Stomach (tissue), 9 donors: ENCODE measurements around the gene KCNK16. TPM values are rescaled to one million over a fixed set of nuclear protein-coding genes. Genes with fewer than 3 reads are reported as not detected.

Experiments
- DNase-seq, 2 donors: peaks; one replicate each; pipeline versions ENCODE4 v3.0.0 to v3.0.0-alpha.2; 2013 to 2019
- H3K27ac ChIP-seq, 5 donors: fragments of 200-600 bp in 4 of 5; sonication (generic) in 4 of 5; one replicate each; pipeline ENCODE4 v1.5.1; 2013 to 2019; ENCODE audit warnings: mild to moderate bottlenecking in 1 of 5, moderate library complexity in 1 of 5
- H3K27me3 ChIP-seq, 3 donors: fragments of 200-600 bp; sonication (generic); one replicate each; pipeline ENCODE4 v1.5.1; 2017 to 2019; ENCODE audit warnings: mixed run types in 1 of 3
- H3K36me3 ChIP-seq, 4 donors: fragments of 200-600 bp; sonication (generic); 1 replicate in 3 of 4; 2 replicates in 1 of 4; pipeline ENCODE4 v1.5.1; 2016 to 2019
- H3K4me1 ChIP-seq, 4 donors: fragments of 200-600 bp; sonication (generic); one replicate each; pipeline ENCODE4 v1.5.1; 2016 to 2019
- H3K4me3 ChIP-seq, 4 donors: fragments of 200-600 bp; sonication (generic) in 3 of 4; one replicate each; pipeline ENCODE4 v1.5.1; 2016 to 2019; ENCODE audit warnings: mild to moderate bottlenecking in 1 of 4
- H3K9me3 ChIP-seq, 4 donors: fragments of 200-600 bp; sonication (generic); one replicate each; pipeline ENCODE4 v1.5.1; 2016 to 2019
- EP300 ChIP-seq: sonication (generic); formaldehyde crosslinking; IDR thresholded peaks from one replicate; pipeline ENCODE4 v1.6.1; 2017; ENCODE audit warnings: antibody characterized with exemption
- POLR2A ChIP-seq, 4 donors: fragments of 450-650 bp; IDR thresholded peaks; one replicate each; pipeline ENCODE4 v1.6.1; 2016; ENCODE audit warnings: antibody characterized with exemption in 4 of 4, control low read depth in 2 of 4, mild to moderate bottlenecking in 1 of 4, moderate library complexity in 1 of 4
- POLR2AphosphoS5 ChIP-seq, 3 donors: sonication (generic); formaldehyde crosslinking; IDR thresholded peaks; one replicate each; pipeline ENCODE4 v1.6.1; 2016; ENCODE audit warnings: antibody characterized with exemption in 3 of 3
- WGBS, 5 donors: extraction: QIAGEN DNeasy Blood & Tissue Kit in 3 of 5; methylation state at CpG; one replicate each; pipeline versions ENCODE4 v1.1.5 to v1.1.7; 2013 to 2018; 5-methylcytosine and 5-hydroxymethylcytosine counted together
- intact Hi-C: fragments of 100-400 bp; cut with DNase I; formaldehyde crosslinking; loops from one replicate; pipeline ENCODE4 v1.15.1; 2023; ENCODE audit warnings: low total_unique reads
- polyA plus RNA-seq, 3 donors: library from polyadenylated mRNA; stranded (reverse); fragments of 200-250 nt; gene quantifications; one replicate each; pipeline ENCODE4 v1.2.3, GENCODE V29; 2013
- total RNA-seq, 5 donors: library from RNA; depleted of rRNA; stranded (reverse); fragments of >200 nt; gene quantifications; one replicate each; pipeline versions ENCODE4 v1.1.0 to v1.2.3, GENCODE V29; 2014 to 2016
- TF ChIP-seq, protein P1 (sequence below), 7 experiments: fragments of 450-650 bp in 4 of 7; fragments of 200-600 bp in 3 of 7; sonication (generic) in 3 of 7; IDR thresholded peaks; one replicate each; pipeline ENCODE4 v1.5.1; 2016 to 2019; ENCODE audit warnings: antibody characterized with exemption in 7 of 7, control low read depth in 2 of 7, mild to moderate bottlenecking in 1 of 7
- donor health status: healthy with polysubstance abuse.
- donor health status: Bipolar disorder and iron deficiency.
- donor health status: healthy.

Gene KCNK16
- total and polyA plus RNA-seq, 8 donors: 0.37 to 0.73 TPM; not detected in 6

DNA sequence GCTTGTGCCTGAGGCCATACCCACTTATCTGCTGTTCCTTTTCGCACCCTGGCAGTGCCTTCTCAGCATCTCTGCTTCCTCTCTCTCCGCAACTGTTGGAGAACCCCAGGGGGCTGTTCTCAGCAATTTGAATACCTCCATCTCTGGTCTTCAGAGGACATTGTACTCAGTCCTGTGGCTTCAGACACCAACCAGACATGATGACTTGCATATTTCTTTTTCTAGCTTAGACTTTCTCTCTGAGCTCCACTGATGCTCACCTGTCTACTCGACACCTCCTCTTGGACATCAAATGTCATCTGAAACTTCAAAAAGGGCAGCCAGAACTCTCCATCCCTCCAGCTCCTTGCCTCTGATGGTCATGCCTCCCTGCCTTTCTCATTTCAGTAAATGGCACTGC is 18.9 kb upstream of the KCNK16 start:
- no peak for TF ChIP-seq POLR2AphosphoS5 (IDR thresholded peaks at IDR 0.05)
- no peak for TF ChIP-seq POLR2A (IDR thresholded peaks at IDR 0.05)
- no peak for TF ChIP-seq EP300
- TF ChIP-seq, protein P1, sequence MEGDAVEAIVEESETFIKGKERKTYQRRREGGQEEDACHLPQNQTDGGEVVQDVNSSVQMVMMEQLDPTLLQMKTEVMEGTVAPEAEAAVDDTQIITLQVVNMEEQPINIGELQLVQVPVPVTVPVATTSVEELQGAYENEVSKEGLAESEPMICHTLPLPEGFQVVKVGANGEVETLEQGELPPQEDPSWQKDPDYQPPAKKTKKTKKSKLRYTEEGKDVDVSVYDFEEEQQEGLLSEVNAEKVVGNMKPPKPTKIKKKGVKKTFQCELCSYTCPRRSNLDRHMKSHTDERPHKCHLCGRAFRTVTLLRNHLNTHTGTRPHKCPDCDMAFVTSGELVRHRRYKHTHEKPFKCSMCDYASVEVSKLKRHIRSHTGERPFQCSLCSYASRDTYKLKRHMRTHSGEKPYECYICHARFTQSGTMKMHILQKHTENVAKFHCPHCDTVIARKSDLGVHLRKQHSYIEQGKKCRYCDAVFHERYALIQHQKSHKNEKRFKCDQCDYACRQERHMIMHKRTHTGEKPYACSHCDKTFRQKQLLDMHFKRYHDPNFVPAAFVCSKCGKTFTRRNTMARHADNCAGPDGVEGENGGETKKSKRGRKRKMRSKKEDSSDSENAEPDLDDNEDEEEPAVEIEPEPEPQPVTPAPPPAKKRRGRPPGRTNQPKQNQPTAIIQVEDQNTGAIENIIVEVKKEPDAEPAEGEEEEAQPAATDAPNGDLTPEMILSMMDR (IDR thresholded peaks at IDR 0.05): no peak
- Histone ChIP-seq H3K4me3 (no peak overlapping the region), H3K9me3 (no peaks in the 10 kb centered on the region), H3K27me3 (no peaks in the 10 kb centered on the region), H3K4me1 (peaks cover 20 to 40% (median 27%) of the 10 kb centered on the region in 4 donors), H3K36me3 (no peaks in the 10 kb centered on the region), H3K27ac (no peak overlapping the region)
- no peak for DNase-seq
- intact Hi-C loops: loop anchor here (10.0 kb wide), 1 partner anchor 553 kb away; no protein-coding TSS in a partner anchor
- WGBS, 5 donors: 75 to 90% (median 88%) methylated on average over 3 of the region's 3 CpGs

DNA sequence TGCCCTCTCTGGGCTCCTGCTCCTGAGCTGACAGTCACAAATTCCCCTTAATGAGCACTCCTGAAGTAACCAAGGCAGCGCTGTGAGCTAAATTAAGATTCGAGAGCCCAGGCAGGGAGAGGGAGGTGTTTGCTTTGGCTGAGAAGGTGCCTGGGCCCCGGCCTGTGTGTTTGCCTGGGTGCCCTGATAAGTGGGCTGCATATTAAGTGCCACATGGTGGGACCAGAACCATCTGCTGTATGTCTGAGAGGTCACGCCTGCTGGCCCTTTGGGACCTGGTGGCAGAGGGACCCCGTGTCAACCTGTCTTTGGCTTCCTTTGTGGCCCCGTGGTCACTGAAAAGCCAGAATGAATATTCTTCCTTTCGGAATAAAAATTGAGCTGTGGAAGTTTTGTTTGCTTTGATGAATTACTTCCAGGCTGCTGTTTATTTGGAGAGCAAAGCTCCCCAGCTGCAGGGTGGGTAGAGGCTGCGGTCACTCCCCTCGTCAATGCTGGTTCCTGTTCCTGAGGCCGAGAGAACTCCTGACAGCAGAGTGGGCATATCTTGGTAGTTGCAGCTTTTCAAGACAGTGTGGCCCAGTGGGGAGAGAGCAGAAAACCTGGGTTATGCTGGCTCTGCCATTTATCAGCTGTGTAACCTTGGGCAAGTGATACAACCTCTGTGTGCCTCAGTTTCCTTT is 17.5 kb upstream of the KCNK16 start:
- peak; percentile 48 to 75 for DNase-seq
- H3K4me1 ChIP-seq: peaks cover 20 to 52% (median 27%) of the 10 kb centered on the region in 4 donors
- H3K4me3 ChIP-seq: no peak overlapping the region
- intact Hi-C loops: loop anchor here (10.0 kb wide), 1 partner anchor 555 kb away; no protein-coding TSS in a partner anchor
- no peaks in the 10 kb centered on the region for H3K9me3 ChIP-seq
- no peaks in the 10 kb centered on the region for H3K36me3 ChIP-seq
- no peaks in the 10 kb centered on the region for H3K27me3 ChIP-seq
- H3K27ac ChIP-seq: peak overlapping the region in 1 of 5 donors; percentile 46
- TF ChIP-seq EP300: no peak
- no peak for TF ChIP-seq POLR2A (IDR thresholded peaks at IDR 0.05)
- TF ChIP-seq POLR2AphosphoS5 (IDR thresholded peaks at IDR 0.05): no peak
- TF ChIP-seq, protein P1 (IDR thresholded peaks at IDR 0.05): no peak
- 7 to 26% (median 16%) methylated on average over 10 of the region's 10 CpGs for WGBS, 5 donors

- no peak for DNase-seq
- no peaks in the 10 kb centered on the region for H3K27me3 ChIP-seq
- TF ChIP-seq, protein P1 (IDR thresholded peaks at IDR 0.05): no peak
- TF ChIP-seq POLR2A (IDR thresholded peaks at IDR 0.05): no peak
- no peak for TF ChIP-seq EP300
- no peak for TF ChIP-seq POLR2AphosphoS5 (IDR thresholded peaks at IDR 0.05)
- 37 to 47% (median 40%) methylated on average over 9 of the region's 9 CpGs for WGBS, 5 donors
- peak overlapping the region in 1 of 5 donors; percentile 46 for H3K27ac ChIP-seq
- no peaks in the 10 kb centered on the region for H3K36me3 ChIP-seq
- no peaks in the 10 kb centered on the region for H3K9me3 ChIP-seq
- peaks cover 20 to 52% (median 27%) of the 10 kb centered on the region in 4 donors for H3K4me1 ChIP-seq
- intact Hi-C loops: no loop called here
- H3K4me3 ChIP-seq: no peak overlapping the region
Observed at GRCh38 chr6:39339096-39339867, 16.8 kb upstream of the KCNK16 start.

GRCh38 chr6:39338397-39338796 is 15.9 kb upstream of the KCNK16 start:
- H3K36me3 ChIP-seq: no peaks in the 10 kb centered on the region
- TF ChIP-seq EP300 (no peak), POLR2A (IDR thresholded peaks at IDR 0.05) (no peak), POLR2AphosphoS5 (IDR thresholded peaks at IDR 0.05) (no peak)
- TF ChIP-seq, protein P1 (IDR thresholded peaks at IDR 0.05): no peak
- no peaks in the 10 kb centered on the region for H3K27me3 ChIP-seq
- intact Hi-C loops: no loop called here
- H3K4me1 ChIP-seq: peaks cover 20 to 52% (median 26%) of the 10 kb centered on the region in 4 donors
- 63 to 94% (median 65%) methylated on average over 3 to 5 of the region's 5 CpGs for WGBS, 5 donors
- no peak overlapping the region for H3K4me3 ChIP-seq
- no peak overlapping the region for H3K27ac ChIP-seq
- H3K9me3 ChIP-seq: no peaks in the 10 kb centered on the region
- DNase-seq: no peak
